ENCODE data around the gene SLC44A5. TPM values are rescaled to one million over a fixed set of nuclear protein-coding genes. Genes with fewer than 3 reads are reported as not detected.
"Not testable (repeated sequence)": the region's sequence is repeated elsewhere in the genome, so short reads cannot be mapped to it uniquely, and the experiment has no call there.

SLC44A5 gene
- total RNA-seq, 1 experiment from 2014 or later: 0.18 TPM

- ChIA-PET POLR2A (no interaction called here), CTCF (no interaction called here)
- in situ Hi-C loops (cut with HindIII; ENCODE audit: low pct_unique_long_range_greater_than_20kb, low sequenced_read_pairs) (no loop called here), intact Hi-C loops (cut with micrococcal nuclease; ENCODE audit: unreplicated experiment) (no loop called here)
- Histone ChIP-seq H3K27ac (ENCODE audit: low read length) (no peak overlapping the region), H3K36me3 (ENCODE audit: control insufficient read depth, insufficient read depth, low read length) (no peaks in the 10 kb centered on the region), H3K9me3 (ENCODE audit: control insufficient read depth, insufficient read depth, low read depth, low read length) (no peaks in the 10 kb centered on the region), H3K4me1 (ENCODE audit: control insufficient read depth, insufficient read depth, low read length) (no peaks in the 10 kb centered on the region), H3K27me3 (ENCODE audit: control insufficient read depth, insufficient read depth, low read length) (no peaks in the 10 kb centered on the region), H3K4me3 (ENCODE audit: low read depth in 2 of 2, low read length in 2 of 2) (no peak overlapping the region)
- ATAC-seq: no peak
- DNase-seq (ENCODE audit: low read depth, low spot score): no peak
- TF ChIP-seq TCF7L2 (IDR thresholded peaks at IDR 0.05; ENCODE audit: low read depth, low read length): no peak
- TF ChIP-seq SIN3A (IDR thresholded peaks at IDR 0.05; ENCODE audit: borderline replicate concordance, insufficient read depth, low read depth, low read length): no peak
- no peak for TF ChIP-seq REST (IDR thresholded peaks at IDR 0.05; ENCODE audit: insufficient read depth in 1 of 2, low read depth in 2 of 2, low read length in 1 of 2)
- no peak for TF ChIP-seq CTCF (IDR thresholded peaks at IDR 0.05)
- no TSS peak for BruUV-seq (replicated peaks)
These were observed 16.6 kb downstream of the SLC44A5 start for GRCh38 chr1:75594327-75594726.

GRCh38 chr1:75593457-75593856 lies 17.5 kb downstream of the SLC44A5 start:
- intact Hi-C loops (cut with micrococcal nuclease; ENCODE audit: unreplicated experiment); DNase-seq (ENCODE audit: low read depth, low spot score); CTCF ChIA-PET; H3K36me3 ChIP-seq (ENCODE audit: control insufficient read depth, insufficient read depth, low read length); BruUV-seq (replicated peaks); ATAC-seq; H3K4me3 ChIP-seq (ENCODE audit: low read depth in 2 of 2, low read length in 2 of 2); H3K4me1 ChIP-seq (ENCODE audit: control insufficient read depth, insufficient read depth, low read length); in situ Hi-C loops (cut with HindIII; ENCODE audit: low pct_unique_long_range_greater_than_20kb, low sequenced_read_pairs); H3K27me3 ChIP-seq (ENCODE audit: control insufficient read depth, insufficient read depth, low read length); H3K9me3 ChIP-seq (ENCODE audit: control insufficient read depth, insufficient read depth, low read depth, low read length); POLR2A ChIA-PET; H3K27ac ChIP-seq (ENCODE audit: low read length): not testable (repeated sequence)

- POLR2A ChIA-PET: no interaction called here
- intact Hi-C loops (cut with micrococcal nuclease; ENCODE audit: unreplicated experiment): no loop called here
- in situ Hi-C loops (cut with HindIII; ENCODE audit: low pct_unique_long_range_greater_than_20kb, low sequenced_read_pairs): no loop called here
- no TSS peak for BruUV-seq (replicated peaks)
- DNase-seq (ENCODE audit: low read depth, low spot score) (no peak), ATAC-seq (no peak)
- H3K4me1 ChIP-seq (ENCODE audit: control insufficient read depth, insufficient read depth, low read length): no peaks in the 10 kb centered on the region
- CTCF ChIA-PET: no interaction called here
- H3K27ac ChIP-seq (ENCODE audit: low read length): no peak overlapping the region
- TF ChIP-seq SIN3A (IDR thresholded peaks at IDR 0.05; ENCODE audit: borderline replicate concordance, insufficient read depth, low read depth, low read length): no peak
- no peak for TF ChIP-seq REST (IDR thresholded peaks at IDR 0.05; ENCODE audit: insufficient read depth in 1 of 2, low read depth in 2 of 2, low read length in 1 of 2)
- no peak for TF ChIP-seq CTCF (IDR thresholded peaks at IDR 0.05)
- TF ChIP-seq TCF7L2 (IDR thresholded peaks at IDR 0.05; ENCODE audit: low read depth, low read length): no peak
- TF ChIP-seq POLR2AphosphoS5 (IDR thresholded peaks at IDR 0.05; ENCODE audit: low read depth, low read length): no peak
- no peaks in the 10 kb centered on the region for H3K9me3 ChIP-seq (ENCODE audit: control insufficient read depth, insufficient read depth, low read depth, low read length)
- no peak overlapping the region for H3K4me3 ChIP-seq (ENCODE audit: low read depth in 2 of 2, low read length in 2 of 2)
- no peaks in the 10 kb centered on the region for H3K27me3 ChIP-seq (ENCODE audit: control insufficient read depth, insufficient read depth, low read length)
- H3K36me3 ChIP-seq (ENCODE audit: control insufficient read depth, insufficient read depth, low read length): no peaks in the 10 kb centered on the region
These were observed 21.3 kb downstream of the SLC44A5 start for GRCh38 chr1:75589637-75590036.

Measured in Panc1 (cell line).